Testis (tissue), 2 donors: ENCODE measurements around the gene NEMP2.

Experiments used
- POLR2A ChIP-seq: fragments of 450-650 bp; IDR thresholded peaks from one replicate; pipeline ENCODE4 v1.6.1; 2017; ENCODE audit warnings: antibody characterized with exemption, mild to moderate bottlenecking, moderate library complexity
- TF ChIP-seq, protein P1 (sequence below), 3 experiments: fragments of 450-650 bp in 2 of 3; fragments of 200-600 bp in 1 of 3; sonication (generic) in 1 of 3; IDR thresholded peaks; one replicate each; pipeline ENCODE4 v1.5.1; 2016 to 2019; ENCODE audit warnings: antibody characterized with exemption in 3 of 3, mild to moderate bottlenecking in 2 of 3, moderate library complexity in 1 of 3

DNA sequence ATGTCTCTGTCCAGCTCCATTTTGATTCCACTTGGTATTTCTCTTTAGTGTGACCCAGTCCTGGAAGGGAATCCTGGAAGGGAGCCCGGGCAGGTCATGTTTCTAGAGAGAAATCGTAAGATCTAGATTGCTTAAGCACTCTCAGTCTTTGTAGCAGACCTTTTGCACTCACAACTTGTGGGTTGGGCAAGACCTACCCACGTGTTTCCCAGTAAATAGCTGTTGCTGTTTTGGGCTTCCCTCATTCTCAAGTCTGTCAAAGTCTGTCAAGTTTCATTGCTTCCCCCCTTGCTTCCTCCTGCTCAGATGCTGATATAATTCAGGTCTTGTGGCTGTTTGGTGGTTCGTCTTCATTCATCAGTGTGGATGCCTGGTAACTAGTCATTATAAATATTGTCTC is 17.4 kb upstream of the NEMP2 start:
- TF ChIP-seq, protein P1, sequence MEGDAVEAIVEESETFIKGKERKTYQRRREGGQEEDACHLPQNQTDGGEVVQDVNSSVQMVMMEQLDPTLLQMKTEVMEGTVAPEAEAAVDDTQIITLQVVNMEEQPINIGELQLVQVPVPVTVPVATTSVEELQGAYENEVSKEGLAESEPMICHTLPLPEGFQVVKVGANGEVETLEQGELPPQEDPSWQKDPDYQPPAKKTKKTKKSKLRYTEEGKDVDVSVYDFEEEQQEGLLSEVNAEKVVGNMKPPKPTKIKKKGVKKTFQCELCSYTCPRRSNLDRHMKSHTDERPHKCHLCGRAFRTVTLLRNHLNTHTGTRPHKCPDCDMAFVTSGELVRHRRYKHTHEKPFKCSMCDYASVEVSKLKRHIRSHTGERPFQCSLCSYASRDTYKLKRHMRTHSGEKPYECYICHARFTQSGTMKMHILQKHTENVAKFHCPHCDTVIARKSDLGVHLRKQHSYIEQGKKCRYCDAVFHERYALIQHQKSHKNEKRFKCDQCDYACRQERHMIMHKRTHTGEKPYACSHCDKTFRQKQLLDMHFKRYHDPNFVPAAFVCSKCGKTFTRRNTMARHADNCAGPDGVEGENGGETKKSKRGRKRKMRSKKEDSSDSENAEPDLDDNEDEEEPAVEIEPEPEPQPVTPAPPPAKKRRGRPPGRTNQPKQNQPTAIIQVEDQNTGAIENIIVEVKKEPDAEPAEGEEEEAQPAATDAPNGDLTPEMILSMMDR (IDR thresholded peaks at IDR 0.05) = no peak
- no peak for TF ChIP-seq POLR2A
